Measurements from ENCODE around the gene DCAF11. TPM values are rescaled to one million over a fixed set of nuclear protein-coding genes. Genes with fewer than 3 reads are reported as not detected.
A peak's percentile ranks its signal among the peaks of the same experiment; 100 is the strongest.

DCAF11 gene
- total and polyA plus RNA-seq, 2 of the 13 experiments (the other 11 are each of a cell fraction or from before 2014, with no cell fraction given), result 150 to 257 TPM

DNA sequence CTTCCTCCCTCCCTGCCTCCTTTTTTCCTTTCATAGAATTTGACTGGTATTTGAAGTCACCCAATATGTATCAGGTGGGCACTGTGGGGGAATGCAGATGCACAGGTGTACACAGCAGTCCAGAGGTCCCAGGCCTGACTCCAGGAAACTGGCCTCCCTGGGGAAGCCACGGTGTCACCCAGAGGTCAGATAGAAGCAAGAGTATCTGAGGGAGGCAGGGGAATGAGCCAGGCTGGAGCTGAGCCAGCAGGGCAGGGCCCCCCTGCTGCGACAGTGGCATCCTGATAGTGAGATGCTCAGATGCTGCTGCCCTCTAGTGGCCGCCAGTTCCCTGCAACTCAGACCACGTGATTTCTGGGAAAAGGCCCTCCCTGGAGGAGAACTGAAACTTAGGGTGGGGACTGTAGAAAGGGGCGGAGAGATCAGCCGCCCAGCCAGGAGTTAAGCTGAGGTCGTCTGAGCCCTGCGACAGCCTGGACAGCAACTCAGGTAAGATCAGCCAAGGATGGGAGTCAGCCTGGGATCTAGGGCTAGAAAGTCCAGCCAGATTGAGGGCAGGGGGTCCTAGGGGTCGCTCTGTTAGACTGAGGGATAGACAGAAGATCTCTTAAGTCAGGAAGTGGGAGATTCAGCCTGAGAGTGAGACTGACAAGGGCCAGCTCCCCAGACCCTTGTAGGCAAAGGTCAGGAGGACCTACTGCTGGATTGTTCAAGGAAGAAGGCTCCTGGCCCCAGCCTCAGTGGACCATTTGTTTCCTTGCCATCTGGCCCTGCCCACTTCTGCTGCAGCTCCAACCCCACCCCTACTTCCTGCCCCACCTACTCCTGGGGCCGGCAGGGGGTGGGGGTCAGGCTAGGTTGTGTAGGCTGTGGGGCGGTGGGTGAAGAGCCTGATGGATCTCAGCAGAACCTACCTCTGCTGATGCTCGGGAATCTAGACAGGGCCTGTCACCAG lies 46.5 kb downstream of the DCAF11 start, which contains the start of gene IRF9 (continued):
- TF ChIP-seq, protein P1, sequence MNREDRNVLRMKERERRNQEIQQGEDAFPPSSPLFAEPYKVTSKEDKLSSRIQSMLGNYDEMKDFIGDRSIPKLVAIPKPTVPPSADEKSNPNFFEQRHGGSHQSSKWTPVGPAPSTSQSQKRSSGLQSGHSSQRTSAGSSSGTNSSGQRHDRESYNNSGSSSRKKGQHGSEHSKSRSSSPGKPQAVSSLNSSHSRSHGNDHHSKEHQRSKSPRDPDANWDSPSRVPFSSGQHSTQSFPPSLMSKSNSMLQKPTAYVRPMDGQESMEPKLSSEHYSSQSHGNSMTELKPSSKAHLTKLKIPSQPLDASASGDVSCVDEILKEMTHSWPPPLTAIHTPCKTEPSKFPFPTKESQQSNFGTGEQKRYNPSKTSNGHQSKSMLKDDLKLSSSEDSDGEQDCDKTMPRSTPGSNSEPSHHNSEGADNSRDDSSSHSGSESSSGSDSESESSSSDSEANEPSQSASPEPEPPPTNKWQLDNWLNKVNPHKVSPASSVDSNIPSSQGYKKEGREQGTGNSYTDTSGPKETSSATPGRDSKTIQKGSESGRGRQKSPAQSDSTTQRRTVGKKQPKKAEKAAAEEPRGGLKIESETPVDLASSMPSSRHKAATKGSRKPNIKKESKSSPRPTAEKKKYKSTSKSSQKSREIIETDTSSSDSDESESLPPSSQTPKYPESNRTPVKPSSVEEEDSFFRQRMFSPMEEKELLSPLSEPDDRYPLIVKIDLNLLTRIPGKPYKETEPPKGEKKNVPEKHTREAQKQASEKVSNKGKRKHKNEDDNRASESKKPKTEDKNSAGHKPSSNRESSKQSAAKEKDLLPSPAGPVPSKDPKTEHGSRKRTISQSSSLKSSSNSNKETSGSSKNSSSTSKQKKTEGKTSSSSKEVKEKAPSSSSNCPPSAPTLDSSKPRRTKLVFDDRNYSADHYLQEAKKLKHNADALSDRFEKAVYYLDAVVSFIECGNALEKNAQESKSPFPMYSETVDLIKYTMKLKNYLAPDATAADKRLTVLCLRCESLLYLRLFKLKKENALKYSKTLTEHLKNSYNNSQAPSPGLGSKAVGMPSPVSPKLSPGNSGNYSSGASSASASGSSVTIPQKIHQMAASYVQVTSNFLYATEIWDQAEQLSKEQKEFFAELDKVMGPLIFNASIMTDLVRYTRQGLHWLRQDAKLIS (CRISPR knock-in tag; IDR thresholded peaks at IDR 0.05), result no peak; the same call in 1 of the 2 replicates
- TF ChIP-seq BCL3 (CRISPR knock-in tag; IDR thresholded peaks at IDR 0.05) (peak; percentile 98), DNMT1 (CRISPR knock-in tag; IDR thresholded peaks at IDR 0.05) (no peak; the same call in 1 of the 2 replicates), ZEB1 (IDR thresholded peaks at IDR 0.05; ENCODE audit: insufficient replicate concordance, low read depth) (peak; percentile 84), HNF4G (IDR thresholded peaks at IDR 0.05; ENCODE audit: borderline replicate concordance, low read depth, low read length) (peak; percentile 18; the same call in 1 of the 2 replicates), HNF4G (CRISPR knock-in tag; IDR thresholded peaks at IDR 0.05; ENCODE audit: borderline replicate concordance, low read depth) (peak; percentile 88), SMAD3 (CRISPR knock-in tag; IDR thresholded peaks at IDR 0.05) (peak; percentile 100), ZNF44 (CRISPR knock-in tag; IDR thresholded peaks at IDR 0.05) (peak; percentile 83; the same call in 1 of the 2 replicates), KLF11 (CRISPR knock-in tag; IDR thresholded peaks at IDR 0.05) (peak; percentile 99; the same call in 1 of the 2 replicates), ZNF430 (CRISPR knock-in tag; IDR thresholded peaks at IDR 0.05) (peak; percentile 100), ZNF136 (CRISPR knock-in tag; IDR thresholded peaks at IDR 0.05; ENCODE audit: low read depth) (peak; percentile 99), KDM3A (CRISPR knock-in tag; IDR thresholded peaks at IDR 0.05; ENCODE audit: low read depth) (peak; percentile 99), CCAR2 (optimal IDR thresholded peaks at IDR 0.05; ENCODE audit: low read depth, low read length) (peak; percentile 69), POGZ (CRISPR knock-in tag; IDR thresholded peaks at IDR 0.05) (peak; percentile 99), ZBTB7A (CRISPR knock-in tag; IDR thresholded peaks at IDR 0.05) (peak; percentile 62; the same call in 1 of the 2 replicates), ZNF552 (CRISPR knock-in tag; IDR thresholded peaks at IDR 0.05; ENCODE audit: borderline replicate concordance) (peak; percentile 99), RORA (CRISPR knock-in tag; IDR thresholded peaks at IDR 0.05) (no peak), ZNF33B (CRISPR knock-in tag; IDR thresholded peaks at IDR 0.05) (peak; percentile 40; the same call in 1 of the 2 replicates), NBN (conservative IDR thresholded peaks at IDR 0.05) (no peak)
- TF ChIP-seq, protein P2, sequence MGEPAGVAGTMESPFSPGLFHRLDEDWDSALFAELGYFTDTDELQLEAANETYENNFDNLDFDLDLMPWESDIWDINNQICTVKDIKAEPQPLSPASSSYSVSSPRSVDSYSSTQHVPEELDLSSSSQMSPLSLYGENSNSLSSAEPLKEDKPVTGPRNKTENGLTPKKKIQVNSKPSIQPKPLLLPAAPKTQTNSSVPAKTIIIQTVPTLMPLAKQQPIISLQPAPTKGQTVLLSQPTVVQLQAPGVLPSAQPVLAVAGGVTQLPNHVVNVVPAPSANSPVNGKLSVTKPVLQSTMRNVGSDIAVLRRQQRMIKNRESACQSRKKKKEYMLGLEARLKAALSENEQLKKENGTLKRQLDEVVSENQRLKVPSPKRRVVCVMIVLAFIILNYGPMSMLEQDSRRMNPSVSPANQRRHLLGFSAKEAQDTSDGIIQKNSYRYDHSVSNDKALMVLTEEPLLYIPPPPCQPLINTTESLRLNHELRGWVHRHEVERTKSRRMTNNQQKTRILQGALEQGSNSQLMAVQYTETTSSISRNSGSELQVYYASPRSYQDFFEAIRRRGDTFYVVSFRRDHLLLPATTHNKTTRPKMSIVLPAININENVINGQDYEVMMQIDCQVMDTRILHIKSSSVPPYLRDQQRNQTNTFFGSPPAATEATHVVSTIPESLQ (CRISPR knock-in tag; conservative IDR thresholded peaks at IDR 0.05), result peak; percentile 95
- TF ChIP-seq, protein P3, sequence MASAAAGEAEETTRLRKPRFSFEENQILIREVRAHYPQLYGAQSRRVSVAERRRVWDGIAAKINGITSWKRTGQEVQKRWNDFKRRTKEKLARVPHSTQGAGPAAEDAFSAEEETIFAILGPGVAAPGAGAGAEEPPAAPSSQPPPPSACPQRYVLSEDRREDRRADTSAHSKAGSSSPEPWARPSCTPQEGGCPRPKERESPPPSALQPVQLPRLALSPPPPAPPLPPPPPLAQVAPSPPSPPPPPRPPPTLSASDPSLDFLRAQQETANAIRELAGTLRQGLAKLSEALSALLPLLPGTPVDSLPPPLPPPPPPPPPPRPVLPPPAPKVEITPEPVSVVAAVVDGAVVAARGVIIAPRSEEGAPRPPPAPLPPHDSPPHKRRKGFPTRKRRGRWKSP (CRISPR knock-in tag; IDR thresholded peaks at IDR 0.05), result peak; percentile 98
